GM12891 (cell line): ENCODE data around the gene BAZ2A. TPM values are rescaled to one million over a fixed set of nuclear protein-coding genes. Genes with fewer than 3 reads are reported as not detected.
A peak's percentile ranks its signal among the peaks of the same experiment; 100 is the strongest.

Source experiments
- DNase-seq: peaks from one replicate; pipeline ENCODE4 v3.0.0; 2011; ENCODE audit warnings: low spot score; ENCODE audit not compliant: insufficient read length
- FAIRE-seq: peaks from 2 replicates; lab custom pipeline; 2011; peaks lifted over from hg19 to GRCh38; lab: Jason Lieb, UNC
- PAX5 ChIP-seq: IDR thresholded peaks from 2 replicates; pipeline ENCODE4 v1.6.1; 2011; ENCODE audit warnings: low read length, moderate library complexity, mild to moderate bottlenecking; ENCODE audit not compliant: insufficient read depth, severe bottlenecking
- POLR2A ChIP-seq: IDR thresholded peaks from 2 replicates; pipeline ENCODE4 v1.6.1; 2011; ENCODE audit warnings: low read depth, low read length, control low read depth
- POLR2AphosphoS5 ChIP-seq: IDR thresholded peaks from 2 replicates; pipeline ENCODE4 v1.6.1; 2011; ENCODE audit warnings: low read depth, low read length, control low read depth
- POU2F2 ChIP-seq: IDR thresholded peaks from 2 replicates; pipeline ENCODE4 v1.6.1; 2011; ENCODE audit warnings: low read depth, mild to moderate bottlenecking, control low read depth, low read length, moderate library complexity
- SPI1 ChIP-seq: IDR thresholded peaks from 2 replicates; pipeline ENCODE4 v1.6.1; 2011; ENCODE audit warnings: low read depth, low read length, control low read depth
- TAF1 ChIP-seq: IDR thresholded peaks from 2 replicates; pipeline ENCODE4 v1.6.1; 2011; ENCODE audit warnings: low read depth, low read length, control low read depth
- polyA plus RNA-seq: library from polyadenylated mRNA; unstranded; fragments of >200 nt; gene quantifications from one replicate; pipeline ENCODE4 v1.2.1, GENCODE V29; 2012; ENCODE audit warnings: low read depth, missing spikeins, inconsistent platforms; ENCODE audit not compliant: missing spikeins

BAZ2A gene
- 32.1 TPM for polyA plus RNA-seq

- FAIRE-seq (peak; percentile 75), DNase-seq (peak; percentile 91)
- TF ChIP-seq SPI1 (no peak), POU2F2 (peak; percentile 89), TAF1 (peak; percentile 57; the same call in 1 of the 2 replicates)
These were observed at the start of gene BAZ2A for GRCh38 chr12:56630180-56630632. Gene BAZ2A (minus strand): TSS chr12:56630326. CDS start chr12:56617530, 12,796 bp downstream.

GRCh38 chr12:56678852-56679251 is 48.7 kb upstream of the BAZ2A start:
- DNase-seq (no peak), FAIRE-seq (no peak)
- no peak; the same call in 1 of the 2 replicates for TF ChIP-seq POLR2AphosphoS5
- TF ChIP-seq POLR2A: no peak
- TF ChIP-seq PAX5: no peak
- TF ChIP-seq POU2F2: no peak
- no peak for TF ChIP-seq SPI1
- no peak for TF ChIP-seq TAF1

- no peak for DNase-seq
- FAIRE-seq: no peak
- TF ChIP-seq SPI1 (no peak), PAX5 (no peak), POLR2A (no peak), TAF1 (no peak), POLR2AphosphoS5 (no peak), POU2F2 (no peak)
These were observed 47.6 kb upstream of the BAZ2A start for GRCh38 chr12:56677680-56678079.

GRCh38 chr12:56676851-56677580 is 46.9 kb upstream of the BAZ2A start:
- FAIRE-seq (no peak), DNase-seq (no peak)
- TF ChIP-seq POU2F2 (no peak), SPI1 (no peak), POLR2A (no peak), PAX5 (no peak), POLR2AphosphoS5 (no peak), TAF1 (no peak)

GRCh38 chr12:56671608-56672007 is 41.5 kb upstream of the BAZ2A start:
- no peak for FAIRE-seq
- no peak for TF ChIP-seq PAX5
- TF ChIP-seq TAF1: no peak
- no peak for TF ChIP-seq POU2F2
- no peak for TF ChIP-seq SPI1
- TF ChIP-seq POLR2A: no peak
- no peak for TF ChIP-seq POLR2AphosphoS5

GRCh38 chr12:56670836-56671235 is 40.7 kb upstream of the BAZ2A start:
- no peak for TF ChIP-seq TAF1
- TF ChIP-seq PAX5: no peak
- no peak for TF ChIP-seq SPI1
- no peak for TF ChIP-seq POU2F2
- no peak for TF ChIP-seq POLR2AphosphoS5
- TF ChIP-seq POLR2A: no peak
- DNase-seq (no peak), FAIRE-seq (no peak)

More at GRCh38 chr12:56671608-56672007, 41.5 kb upstream of the BAZ2A start:
- DNase-seq: no peak

GRCh38 chr12:56668197-56668457 is 38.0 kb upstream of the BAZ2A start:
- TF ChIP-seq POLR2A: no peak
- no peak for TF ChIP-seq SPI1
- TF ChIP-seq POLR2AphosphoS5: no peak
- no peak for TF ChIP-seq PAX5
- no peak for TF ChIP-seq POU2F2
- no peak for TF ChIP-seq TAF1
- DNase-seq: no peak
- FAIRE-seq: no peak

GRCh38 chr12:56661979-56662638 is 32.0 kb upstream of the BAZ2A start:
- DNase-seq (no peak), FAIRE-seq (peak; percentile 23)
- TF ChIP-seq TAF1: no peak
- TF ChIP-seq POU2F2: no peak
- no peak for TF ChIP-seq PAX5
- no peak for TF ChIP-seq POLR2AphosphoS5
- TF ChIP-seq SPI1: no peak
- TF ChIP-seq POLR2A: no peak; the same call in 1 of the 2 replicates

GRCh38 chr12:56661560-56661959 is 31.4 kb upstream of the BAZ2A start:
- DNase-seq (no peak), FAIRE-seq (no peak)

GRCh38 chr12:56658921-56659320 is 28.8 kb upstream of the BAZ2A start:
- FAIRE-seq (peak; percentile 72), DNase-seq (no peak)
- TF ChIP-seq SPI1: no peak
- no peak for TF ChIP-seq POLR2A
- TF ChIP-seq PAX5: no peak
- TF ChIP-seq POU2F2: no peak
- TF ChIP-seq POLR2AphosphoS5: no peak
- no peak for TF ChIP-seq TAF1

More at GRCh38 chr12:56661560-56661959, 31.4 kb upstream of the BAZ2A start:
- TF ChIP-seq PAX5 (peak; percentile 47), TAF1 (no peak)
